Upper lobe of left lung (tissue), 6 donors: ENCODE results near the gene TMEM39B. TPM values are rescaled to one million over a fixed set of nuclear protein-coding genes. Genes with fewer than 3 reads are reported as not detected.

Experiments
- ATAC-seq, 2 donors: fragments of 200-7000 bp; cut with Tn5 transposase; one replicate each; pipeline ENCODE4 v1.9.1; 2022; ENCODE audit warnings: mild to moderate bottlenecking in 2 of 2, moderate library complexity in 2 of 2; ENCODE audit not compliant: low FRiP score in 2 of 2
- DNase-seq, 2 donors: peaks; one replicate each; pipeline ENCODE4 v3.0.0-alpha.2; 2019 to 2020
- H3K27ac ChIP-seq, 4 donors: fragments of 200-600 bp; sonication (generic); one replicate each; pipeline ENCODE4 v1.5.1; 2016 to 2019
- H3K27me3 ChIP-seq, 4 donors: fragments of 200-600 bp; sonication (generic); one replicate each; pipeline ENCODE4 v1.5.1; 2017 to 2019
- H3K36me3 ChIP-seq, 4 donors: fragments of 200-600 bp; sonication (generic); one replicate each; pipeline ENCODE4 v1.5.1; 2016 to 2019
- H3K4me1 ChIP-seq, 4 donors: fragments of 200-600 bp; sonication (generic); one replicate each; pipeline ENCODE4 v1.5.1; 2018 to 2019
- H3K4me3 ChIP-seq, 4 donors: fragments of 200-600 bp; sonication (generic); one replicate each; pipeline ENCODE4 v1.5.1; 2017 to 2019; ENCODE audit warnings: mild to moderate bottlenecking in 2 of 4, moderate library complexity in 1 of 4
- H3K9me3 ChIP-seq, 4 donors: fragments of 200-600 bp; sonication (generic); one replicate each; pipeline ENCODE4 v1.5.1; 2018 to 2019
- EP300 ChIP-seq, 4 donors: sonication (generic); formaldehyde crosslinking; IDR thresholded peaks; one replicate each; pipeline ENCODE4 v1.5.1; 2017; ENCODE audit warnings: antibody characterized with exemption in 4 of 4, control low read depth in 2 of 4
- POLR2A ChIP-seq, 4 donors: fragments of 450-650 bp; IDR thresholded peaks; one replicate each; pipeline ENCODE4 v1.5.1; 2016 to 2017; ENCODE audit warnings: antibody characterized with exemption in 4 of 4, mild to moderate bottlenecking in 2 of 4
- POLR2AphosphoS5 ChIP-seq, 2 donors: sonication (generic); formaldehyde crosslinking; IDR thresholded peaks; one replicate each; pipeline ENCODE4 v1.5.1; 2017; ENCODE audit warnings: antibody characterized with exemption in 2 of 2
- WGBS, 2 donors: methylation state at CpG; one replicate each; pipeline ENCODE4 v1.1.5; 2017 to 2018; 5-methylcytosine and 5-hydroxymethylcytosine counted together
- total RNA-seq, 6 donors: library from RNA; depleted of rRNA in 4 of 6; stranded (reverse); fragments of >200 nt in 4 of 6; gene quantifications; one replicate each; pipeline versions ENCODE4 v1.1.0 to v1.2.1, GENCODE V29; 2016 to 2021
- TF ChIP-seq, protein P1 (sequence below), 6 experiments: fragments of 450-650 bp in 4 of 6; fragments of 200-600 bp in 2 of 6; sonication (generic) in 2 of 6; IDR thresholded peaks; one replicate each; pipeline ENCODE4 v1.5.1; 2016 to 2019; ENCODE audit warnings: antibody characterized with exemption in 6 of 6
- donor health status: DM: no; HTN: no; CAD: no; lungs with moderate emphysema.
- donor health status: DM: no; HTN: yes; CAD: no; lungs with severe emphysema.

The TMEM39B gene
- total RNA-seq, 6 donors from 2014 or later, result 5.0 to 22.1 (median 10.2) TPM

GRCh38 chr1:32044234-32044633 lies 28.5 kb upstream of the TMEM39B start:
- H3K4me3 ChIP-seq, result no peak overlapping the region
- no peak for TF ChIP-seq EP300 (IDR thresholded peaks at IDR 0.05)
- TF ChIP-seq POLR2AphosphoS5 (IDR thresholded peaks at IDR 0.05), result no peak
- no peak for TF ChIP-seq POLR2A (IDR thresholded peaks at IDR 0.05)
- TF ChIP-seq, protein P1, sequence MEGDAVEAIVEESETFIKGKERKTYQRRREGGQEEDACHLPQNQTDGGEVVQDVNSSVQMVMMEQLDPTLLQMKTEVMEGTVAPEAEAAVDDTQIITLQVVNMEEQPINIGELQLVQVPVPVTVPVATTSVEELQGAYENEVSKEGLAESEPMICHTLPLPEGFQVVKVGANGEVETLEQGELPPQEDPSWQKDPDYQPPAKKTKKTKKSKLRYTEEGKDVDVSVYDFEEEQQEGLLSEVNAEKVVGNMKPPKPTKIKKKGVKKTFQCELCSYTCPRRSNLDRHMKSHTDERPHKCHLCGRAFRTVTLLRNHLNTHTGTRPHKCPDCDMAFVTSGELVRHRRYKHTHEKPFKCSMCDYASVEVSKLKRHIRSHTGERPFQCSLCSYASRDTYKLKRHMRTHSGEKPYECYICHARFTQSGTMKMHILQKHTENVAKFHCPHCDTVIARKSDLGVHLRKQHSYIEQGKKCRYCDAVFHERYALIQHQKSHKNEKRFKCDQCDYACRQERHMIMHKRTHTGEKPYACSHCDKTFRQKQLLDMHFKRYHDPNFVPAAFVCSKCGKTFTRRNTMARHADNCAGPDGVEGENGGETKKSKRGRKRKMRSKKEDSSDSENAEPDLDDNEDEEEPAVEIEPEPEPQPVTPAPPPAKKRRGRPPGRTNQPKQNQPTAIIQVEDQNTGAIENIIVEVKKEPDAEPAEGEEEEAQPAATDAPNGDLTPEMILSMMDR (IDR thresholded peaks at IDR 0.05), result no peak
- no peaks in the 10 kb centered on the region for H3K27me3 ChIP-seq
- ATAC-seq, result no peak
- H3K9me3 ChIP-seq, result no peaks in the 10 kb centered on the region
- DNase-seq, result no peak
- H3K27ac ChIP-seq, result no peak overlapping the region
- H3K4me1 ChIP-seq, result no peaks in the 10 kb centered on the region
- H3K36me3 ChIP-seq, result peaks cover 6 to 60% (median 43%) of the 10 kb centered on the region in 4 donors
- 89 to 92% methylated on average over 1 of the region's 1 CpG for WGBS, 2 donors

DNA sequence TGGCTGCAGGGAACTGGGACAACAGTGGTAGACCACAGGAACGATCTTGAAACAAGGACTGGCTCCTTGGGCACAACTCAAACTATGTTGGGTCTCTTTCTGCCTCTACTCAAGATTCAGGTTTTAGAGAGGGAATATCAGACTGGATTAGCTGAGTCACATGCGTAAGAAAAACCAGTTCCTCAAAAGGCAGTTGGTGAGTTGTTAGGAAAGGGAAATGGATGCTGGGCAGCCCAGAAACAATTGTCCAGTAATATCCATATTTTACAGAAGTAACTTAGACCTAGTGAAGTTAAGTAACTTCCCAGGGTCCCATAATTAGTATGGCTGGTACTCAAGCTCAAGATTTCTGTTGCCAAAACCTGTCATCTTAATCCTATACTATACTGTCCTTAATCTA lies 27.0 kb upstream of the TMEM39B start:
- WGBS, 2 donors, result 65 to 88% methylated on average over 2 of the region's 2 CpGs
- H3K4me3 ChIP-seq, result no peak overlapping the region
- H3K4me1 ChIP-seq, result no peaks in the 10 kb centered on the region
- H3K36me3 ChIP-seq, result peaks cover 17 to 52% (median 34%) of the 10 kb centered on the region in 4 donors
- TF ChIP-seq EP300 (IDR thresholded peaks at IDR 0.05), result no peak
- no peak for TF ChIP-seq POLR2A (IDR thresholded peaks at IDR 0.05)
- TF ChIP-seq, protein P1 (IDR thresholded peaks at IDR 0.05), result no peak
- no peak for TF ChIP-seq POLR2AphosphoS5 (IDR thresholded peaks at IDR 0.05)
- no peak for DNase-seq
- H3K27ac ChIP-seq, result peak overlapping the region in 1 of 4 donors; percentile 2
- no peaks in the 10 kb centered on the region for H3K27me3 ChIP-seq
- no peaks in the 10 kb centered on the region for H3K9me3 ChIP-seq
- peak in 1 of 2 donors; percentile 75 for ATAC-seq

DNA sequence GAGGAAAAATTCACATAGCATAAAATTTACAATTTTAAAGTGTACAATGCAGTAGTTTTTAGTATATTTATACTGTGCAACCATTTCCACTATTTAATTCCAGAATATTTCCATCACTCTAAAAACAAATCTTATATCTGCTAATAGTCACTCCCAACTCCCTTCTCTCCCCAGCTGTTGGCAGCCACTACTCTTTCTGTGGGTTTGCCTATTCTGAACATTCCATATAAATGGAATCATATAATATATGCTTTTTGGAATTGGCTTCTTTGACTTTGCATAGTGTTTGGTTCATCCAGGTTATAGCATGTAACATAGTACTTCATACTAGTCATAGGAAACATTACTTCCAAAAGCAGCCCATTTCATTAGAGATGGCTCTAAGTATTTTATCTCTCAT lies 25.0 kb upstream of the TMEM39B start:
- Histone ChIP-seq H3K27me3 (no peaks in the 10 kb centered on the region), H3K4me1 (no peaks in the 10 kb centered on the region), H3K36me3 (peaks cover 5 to 56% (median 46%) of the 10 kb centered on the region in 4 donors), H3K4me3 (no peak overlapping the region), H3K9me3 (no peaks in the 10 kb centered on the region), H3K27ac (no peak overlapping the region)
- DNase-seq (no peak), ATAC-seq (no peak)
- TF ChIP-seq, protein P1 (IDR thresholded peaks at IDR 0.05), result no peak
- TF ChIP-seq EP300 (IDR thresholded peaks at IDR 0.05), result no peak
- no peak for TF ChIP-seq POLR2A (IDR thresholded peaks at IDR 0.05)
- no peak for TF ChIP-seq POLR2AphosphoS5 (IDR thresholded peaks at IDR 0.05)

GRCh38 chr1:32048440-32048839 lies 24.3 kb upstream of the TMEM39B start:
- no peak for DNase-seq
- Histone ChIP-seq H3K36me3 (peaks cover 7 to 64% (median 52%) of the 10 kb centered on the region in 4 donors), H3K4me3 (no peak overlapping the region), H3K27ac (no peak overlapping the region), H3K27me3 (no peaks in the 10 kb centered on the region), H3K9me3 (no peaks in the 10 kb centered on the region), H3K4me1 (no peaks in the 10 kb centered on the region)
- WGBS, 2 donors, result 90 to 91% methylated on average over 2 of the region's 2 CpGs
- ATAC-seq, result no peak
- TF ChIP-seq, protein P1 (IDR thresholded peaks at IDR 0.05), result no peak
- TF ChIP-seq POLR2A (IDR thresholded peaks at IDR 0.05) (no peak), POLR2AphosphoS5 (IDR thresholded peaks at IDR 0.05) (no peak), EP300 (IDR thresholded peaks at IDR 0.05) (no peak)

GRCh38 chr1:32051706-32052105 lies 21.0 kb upstream of the TMEM39B start:
- Histone ChIP-seq H3K4me1 (no peaks in the 10 kb centered on the region), H3K27ac (no peak overlapping the region), H3K27me3 (no peaks in the 10 kb centered on the region), H3K9me3 (no peaks in the 10 kb centered on the region), H3K4me3 (no peak overlapping the region), H3K36me3 (peaks cover 7 to 80% (median 70%) of the 10 kb centered on the region in 4 donors)
- no peak for ATAC-seq
- TF ChIP-seq POLR2A (IDR thresholded peaks at IDR 0.05) (no peak), POLR2AphosphoS5 (IDR thresholded peaks at IDR 0.05) (no peak), EP300 (IDR thresholded peaks at IDR 0.05) (no peak)
- TF ChIP-seq, protein P1 (IDR thresholded peaks at IDR 0.05), result no peak
- 89 to 100% methylated on average over 1 of the region's 1 CpG for WGBS, 2 donors
- DNase-seq, result no peak
